ENCODE results near the gene RHBDL1.

Gene RHBDL1

DNA sequence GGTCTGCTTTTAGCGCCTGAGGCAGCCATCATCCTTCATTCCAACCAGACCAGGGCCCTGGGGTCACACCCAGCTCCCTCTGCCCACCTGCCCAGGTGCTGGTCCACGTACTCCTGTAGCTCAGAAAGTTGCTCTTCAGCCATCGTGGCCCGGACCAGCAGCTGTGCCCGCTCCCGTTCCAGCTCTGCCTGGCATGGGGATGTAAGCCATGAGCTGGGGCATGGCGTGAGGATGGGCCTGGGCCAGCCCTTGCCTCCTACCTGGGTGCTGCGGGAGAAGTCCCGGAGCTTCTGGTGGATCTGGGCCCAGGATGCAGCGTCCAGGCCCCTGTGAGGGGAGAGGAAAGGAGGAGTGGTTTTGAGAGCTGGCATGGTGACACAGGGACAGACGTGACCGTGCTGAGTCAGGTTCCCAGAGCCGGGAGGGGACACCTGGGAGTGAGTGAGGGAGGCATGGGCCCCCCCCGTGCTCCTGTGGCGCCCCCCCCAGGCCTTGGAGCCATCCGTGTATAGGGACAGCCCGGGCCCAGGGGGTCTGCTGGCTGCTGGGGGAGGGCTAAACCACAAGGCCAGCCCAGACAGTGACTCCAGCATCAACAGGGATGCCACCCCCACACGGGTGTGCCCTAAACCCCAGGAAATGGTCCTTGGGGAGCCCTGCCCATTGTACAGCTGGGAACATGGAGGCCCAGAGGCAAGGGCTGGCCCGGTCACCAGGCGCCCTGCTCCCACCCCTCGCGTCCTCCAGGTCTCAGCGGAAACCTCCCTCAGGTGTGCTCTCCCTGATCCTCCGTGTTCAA, 47.6 kb downstream of the RHBDL1 start:
- no peak for DNase-seq

DNA sequence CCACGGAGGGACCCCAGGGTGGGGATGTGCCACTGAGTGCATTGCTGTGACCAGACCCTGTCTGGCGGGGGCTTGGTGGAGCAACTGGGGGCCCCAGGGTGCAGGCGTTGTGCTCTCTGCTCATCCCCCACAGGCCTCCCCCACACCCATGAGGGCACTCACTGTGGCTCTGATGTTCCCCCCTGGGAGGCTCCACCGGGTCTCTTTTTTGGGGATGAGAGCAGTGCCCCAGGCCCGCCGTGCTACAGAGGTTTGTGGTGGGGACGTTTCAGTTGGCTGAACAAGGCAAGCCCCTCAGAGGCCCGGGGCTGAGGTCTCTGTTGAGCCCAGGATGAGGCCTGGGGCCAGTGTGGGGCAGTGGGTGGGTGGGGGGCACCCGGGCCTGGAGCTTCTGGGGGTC, 48.2 kb downstream of the RHBDL1 start:
- DNase-seq = no peak

DNA sequence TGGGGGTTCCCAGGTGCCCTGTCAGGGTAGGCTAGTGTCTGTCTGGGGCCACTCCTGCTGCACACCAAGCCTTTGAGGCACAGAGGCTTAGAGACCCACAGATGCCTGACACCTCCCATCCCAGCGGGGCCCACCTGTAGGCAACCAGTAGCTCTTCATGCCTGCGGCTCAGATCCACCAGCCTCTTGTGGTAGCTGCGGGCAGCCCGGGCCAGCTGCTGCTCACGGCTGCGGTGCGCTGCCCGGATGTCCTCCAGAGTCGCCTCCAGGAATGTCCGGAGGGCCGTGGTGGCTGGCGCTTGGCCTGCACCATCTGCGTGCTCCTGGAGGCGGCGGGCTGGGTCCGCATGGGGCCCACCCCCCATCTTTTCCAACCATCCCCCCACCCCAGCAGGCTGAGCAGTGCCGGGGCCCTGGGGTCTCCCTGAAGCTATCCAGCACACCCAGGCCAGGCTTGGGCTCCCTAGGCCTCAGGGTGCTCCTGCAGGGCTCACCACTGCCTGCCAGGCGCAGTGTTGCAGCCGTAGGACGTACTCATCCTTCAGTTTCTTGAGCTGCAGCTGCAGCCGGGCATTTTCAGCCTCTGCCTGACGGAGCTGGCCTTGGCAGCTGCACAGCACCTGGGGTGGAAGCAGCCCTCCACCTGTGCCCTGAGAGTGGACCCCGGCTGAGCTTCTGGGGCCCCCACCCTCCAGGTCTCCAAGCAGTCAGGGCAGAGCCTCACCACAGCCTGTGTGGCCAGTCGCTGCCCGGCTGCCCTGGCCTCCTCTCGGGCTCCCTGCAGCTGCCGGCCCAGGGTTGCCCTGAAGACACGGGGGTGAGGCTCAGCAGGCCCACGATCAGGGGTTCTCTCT, 48.9 kb downstream of the RHBDL1 start:
- DNase-seq = no peak

DNA sequence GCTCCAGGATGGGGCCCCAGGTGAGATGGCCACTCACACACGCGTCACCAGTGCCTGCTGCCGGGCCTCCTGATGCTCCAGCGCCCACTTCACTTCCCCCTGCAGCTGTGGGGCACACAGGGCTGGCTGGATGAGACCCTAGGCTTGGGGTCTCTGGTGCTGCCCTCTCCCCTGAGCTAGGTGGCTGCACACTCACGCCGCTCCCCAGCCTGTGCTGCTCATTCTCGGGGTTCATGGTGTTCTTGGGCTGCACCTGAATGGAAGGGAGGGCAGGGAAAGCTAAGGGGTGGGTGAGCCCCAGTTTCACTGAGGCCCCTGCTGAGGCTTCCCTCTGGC, 49.5 kb downstream of the RHBDL1 start:
- DNase-seq = no peak

DNA sequence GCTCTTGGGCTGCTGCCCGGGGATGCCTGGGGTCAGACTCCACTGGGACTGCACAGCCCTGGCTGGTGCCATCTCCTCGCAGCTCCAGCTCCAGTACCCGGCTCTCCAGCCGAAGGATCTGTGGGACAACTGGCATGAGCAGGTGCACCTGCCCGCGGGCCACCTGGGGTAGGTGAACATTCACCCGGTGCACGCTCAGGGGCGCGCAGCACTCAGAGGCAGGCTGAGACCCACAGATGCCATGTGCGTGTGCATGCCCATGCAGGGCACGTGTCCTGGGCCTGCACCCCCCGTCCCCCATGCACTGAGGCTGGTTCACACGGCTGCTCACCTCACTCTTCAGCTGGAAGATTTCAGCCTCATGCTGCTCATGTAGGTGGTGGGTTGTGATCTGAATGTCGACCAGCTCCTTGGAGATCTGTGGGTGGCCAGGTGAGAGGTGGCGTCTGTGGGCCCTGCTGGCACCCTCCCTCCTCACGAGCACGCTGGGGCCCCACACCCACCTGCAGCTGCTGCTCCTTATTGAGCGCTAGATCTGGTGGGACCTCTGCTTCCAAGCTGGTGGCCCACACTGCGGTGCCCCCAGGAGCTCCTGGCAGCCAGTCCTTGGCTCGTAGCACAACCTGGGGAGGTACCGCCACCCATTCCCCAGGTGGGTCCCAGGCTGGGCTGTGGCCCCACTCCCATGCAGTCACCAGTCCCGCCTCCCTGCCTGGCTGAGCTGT, 50.2 kb downstream of the RHBDL1 start:
- no peak for DNase-seq

DNA sequence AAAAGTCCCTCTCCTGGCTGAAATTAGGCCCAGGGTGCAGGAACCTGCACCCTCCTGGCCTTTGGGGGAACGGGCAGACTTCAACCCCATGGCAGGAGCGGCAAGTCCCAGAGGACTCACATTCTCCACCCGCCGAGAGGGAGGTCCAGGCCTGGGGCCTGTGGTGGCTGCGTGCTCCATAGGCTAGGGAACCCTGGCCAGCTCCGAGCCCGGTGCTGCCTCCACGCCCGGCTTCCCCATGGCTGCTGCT, 50.6 kb downstream of the RHBDL1 start:
- DNase-seq = no peak

DNA sequence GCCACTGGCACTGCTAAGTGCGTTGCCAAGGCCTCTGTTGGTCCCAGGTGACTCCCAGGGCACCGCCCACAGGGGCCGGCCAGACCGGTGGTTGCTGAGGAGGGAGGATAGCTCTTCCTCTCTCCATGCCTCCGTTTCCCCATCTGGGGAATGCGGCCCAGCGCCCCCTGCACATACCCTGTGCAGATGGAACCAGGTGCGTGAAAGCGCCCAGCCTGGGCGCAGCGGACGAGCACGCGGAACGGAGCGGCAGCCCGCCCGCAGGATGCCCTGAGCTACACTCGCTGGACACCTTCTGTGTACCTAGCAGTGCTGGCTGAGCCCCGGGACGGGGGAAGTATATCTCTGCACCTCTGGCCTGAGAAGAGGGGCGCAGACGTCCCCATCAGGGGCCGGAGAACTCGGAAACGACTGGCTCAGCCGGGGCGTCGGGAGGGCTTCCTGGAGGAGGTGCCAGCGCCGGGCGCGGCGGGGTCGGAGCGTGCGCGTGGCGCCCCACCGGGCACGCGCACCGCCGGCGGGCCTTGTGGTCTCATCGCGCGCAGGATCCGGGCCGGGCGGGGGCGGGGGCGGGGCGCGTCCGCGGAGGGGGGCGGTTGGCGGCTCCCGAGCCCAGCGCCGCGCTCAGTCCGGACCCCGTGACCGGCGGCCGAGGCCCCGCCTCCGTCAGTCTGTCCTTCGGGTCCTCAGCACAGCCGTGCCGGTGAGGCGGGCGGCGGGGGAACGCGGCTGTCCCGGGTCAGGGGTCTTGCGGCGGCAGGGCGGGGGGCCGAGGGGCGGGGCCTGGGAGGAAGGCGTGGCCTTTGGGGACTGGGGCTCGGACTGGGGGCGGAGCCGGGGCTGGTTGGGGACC, 51.2 kb downstream of the RHBDL1 start, which contains the start of the genes CCDC78 and HAGHL:
TSS of gene CCDC78 (minus strand) at position 6 of the 853 bp plus-strand sequence. CDS start 76 bp downstream, outside the sequence.
TSS of gene HAGHL (plus strand) at position 669 of the 853 bp plus-strand sequence. CDS start 404 bp downstream, outside the sequence.
- peak; percentile 44 to 47 for DNase-seq

DNA sequence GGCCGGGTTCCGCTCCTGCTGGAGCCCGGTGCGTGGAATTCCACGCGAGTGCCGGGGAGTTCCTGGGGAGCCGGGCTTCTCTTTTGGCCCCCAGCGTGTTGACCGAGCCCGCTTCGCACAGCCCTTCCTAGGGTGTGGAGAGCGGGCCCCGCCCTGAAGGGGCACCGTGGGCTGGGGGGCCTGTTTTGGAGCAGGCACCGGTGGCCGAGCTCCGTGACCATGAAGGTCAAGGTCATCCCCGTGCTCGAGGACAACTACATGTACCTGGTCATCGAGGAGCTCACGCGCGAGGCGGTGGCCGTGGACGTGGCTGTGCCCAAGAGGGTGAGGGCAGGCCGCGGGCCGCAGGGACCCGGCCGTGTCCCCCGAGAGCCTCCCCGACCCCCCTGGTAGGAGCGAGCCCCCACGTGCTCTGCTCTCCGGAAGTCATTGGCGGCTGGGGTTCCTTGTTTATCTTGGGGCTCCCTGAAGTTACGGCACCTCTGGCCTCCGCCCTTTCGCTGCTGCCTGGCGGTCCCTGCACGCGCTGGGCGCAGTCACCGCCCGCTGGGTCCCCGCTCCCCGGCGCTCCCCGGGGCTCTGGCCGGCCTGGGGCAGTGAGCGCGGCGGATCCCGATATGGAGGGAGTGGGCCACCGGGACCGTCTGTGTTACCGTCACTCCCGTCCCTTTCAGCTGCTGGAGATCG, 52.0 kb downstream of the RHBDL1 start:
- no peak for DNase-seq
